ENCODE measurements around the gene CSHL1.
"Not testable (repeated sequence)": the region's sequence is repeated elsewhere in the genome, so short reads cannot be mapped to it uniquely, and the experiment has no call there.

The CSHL1 gene

DNA sequence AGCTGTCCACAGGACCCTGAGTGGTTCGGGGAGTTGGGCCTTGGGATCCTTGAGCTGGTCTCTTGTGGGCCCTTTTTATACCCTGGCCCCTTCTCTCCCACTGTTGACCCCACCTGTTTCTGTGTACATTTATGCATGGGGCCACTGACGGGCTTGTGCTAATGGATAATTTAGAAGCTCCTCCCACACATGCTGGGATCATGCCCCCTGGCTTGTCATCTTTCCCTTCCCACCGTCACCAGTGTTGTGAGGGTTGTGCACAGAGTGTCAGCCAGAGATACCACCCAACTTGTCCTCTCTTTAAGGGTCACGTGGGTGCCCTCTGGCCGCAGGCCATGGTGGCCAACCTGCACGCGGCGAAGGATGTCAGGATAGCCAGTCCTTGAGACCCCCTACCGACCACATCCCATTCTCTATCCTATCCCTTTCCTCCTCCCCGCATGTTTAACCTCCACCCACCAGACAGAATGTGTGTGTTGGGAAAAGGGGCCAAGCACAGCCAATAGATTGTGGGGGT lies 7.8 kb upstream of the CSHL1 start, which contains the start of gene GH1:
GH1 (minus strand) TSS at position 51 of the 517 bp plus-strand sequence. CDS start 63 bp downstream, outside the sequence.
- not testable (repeated sequence) for DNase-seq (ENCODE audit: low read depth, low spot score)

DNA sequence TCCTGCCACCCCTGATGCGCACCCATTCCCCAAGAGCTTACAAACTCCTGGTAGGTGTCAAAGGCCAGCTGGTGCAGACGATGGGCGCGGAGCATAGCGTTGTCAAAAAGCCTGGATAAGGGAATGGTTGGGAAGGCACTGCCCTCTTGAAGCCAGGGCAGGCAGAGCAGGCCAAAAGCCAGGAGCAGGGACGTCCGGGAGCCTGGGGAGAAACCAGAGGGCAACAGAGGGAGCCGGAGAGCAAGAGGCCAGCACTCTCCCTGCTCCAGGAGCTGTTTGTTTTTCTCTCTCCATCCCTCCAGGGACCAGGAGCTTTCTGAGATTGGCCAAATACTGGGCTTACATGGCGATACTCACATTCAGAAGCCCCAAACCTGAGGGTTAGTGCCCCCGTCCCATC lies 7.2 kb upstream of the CSHL1 start:
- DNase-seq (ENCODE audit: low read depth, low spot score): no peak

DNA sequence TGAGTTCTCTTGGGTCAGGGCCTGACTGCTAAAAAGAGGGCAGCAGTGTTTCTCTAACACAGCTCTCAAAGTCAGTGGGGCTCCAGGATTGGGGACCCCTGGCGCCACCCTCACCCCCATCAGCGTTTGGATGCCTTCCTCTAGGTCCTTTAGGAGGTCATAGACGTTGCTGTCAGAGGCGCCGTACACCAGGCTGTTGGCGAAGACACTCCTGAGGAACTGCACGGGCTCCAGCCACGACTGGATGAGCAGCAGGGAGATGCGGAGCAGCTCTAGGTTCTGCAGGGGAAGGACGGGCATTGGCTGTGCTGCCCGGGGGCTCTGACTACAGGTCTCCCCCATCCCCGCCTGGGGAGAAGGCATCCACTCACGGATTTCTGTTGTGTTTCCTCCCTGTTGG lies 6.6 kb upstream of the CSHL1 start:
- DNase-seq (ENCODE audit: low read depth, low spot score): no peak

DNA sequence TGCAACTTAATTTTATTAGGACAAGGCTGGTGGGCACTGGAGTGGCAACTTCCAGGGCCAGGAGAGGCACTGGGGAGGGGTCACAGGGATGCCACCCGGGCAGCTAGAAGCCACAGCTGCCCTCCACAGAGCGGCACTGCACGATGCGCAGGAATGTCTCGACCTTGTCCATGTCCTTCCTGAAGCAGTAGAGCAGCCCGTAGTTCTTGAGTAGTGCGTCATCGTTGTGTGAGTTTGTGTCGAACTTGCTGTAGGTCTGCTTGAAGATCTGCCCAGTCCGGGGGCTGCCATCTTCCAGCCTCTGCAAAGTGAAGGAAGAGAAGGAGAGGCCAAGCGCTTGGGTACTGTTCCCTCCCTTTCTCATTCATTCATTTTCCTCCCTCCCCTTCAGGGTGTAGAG lies 6.1 kb upstream of the CSHL1 start:
- DNase-seq (ENCODE audit: low read depth, low spot score): not testable (repeated sequence)

DNA sequence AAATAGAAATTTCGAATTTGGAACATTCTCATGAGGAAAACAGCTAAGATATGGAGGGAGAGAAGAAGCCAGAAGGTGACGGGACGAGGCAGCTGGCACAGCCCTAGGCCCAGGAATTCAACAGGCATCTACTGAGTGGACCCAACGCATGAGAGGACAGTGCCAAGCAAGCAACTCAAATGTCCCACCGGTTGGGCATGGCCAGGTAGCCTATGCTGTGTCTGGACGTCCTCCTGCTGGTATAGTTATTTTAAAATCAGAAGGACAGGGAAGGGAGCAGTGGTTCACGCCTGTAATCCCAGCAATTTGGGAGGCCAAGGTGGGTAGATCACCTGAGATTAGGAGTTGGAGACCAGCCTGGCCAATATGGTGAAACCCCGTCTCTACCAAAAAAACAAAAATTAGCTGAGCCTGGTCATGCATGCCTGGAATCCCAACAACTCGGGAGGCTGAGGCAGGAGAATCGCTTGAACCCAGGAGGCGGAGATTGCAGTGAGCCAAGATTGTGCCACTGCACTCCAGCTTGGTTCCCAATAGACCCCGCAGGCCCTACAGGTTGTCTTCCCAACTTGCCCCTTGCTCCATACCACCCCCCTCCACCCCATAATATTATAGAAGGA lies 5.6 kb upstream of the CSHL1 start:
- DNase-seq (ENCODE audit: low read depth, low spot score): no peak

DNA sequence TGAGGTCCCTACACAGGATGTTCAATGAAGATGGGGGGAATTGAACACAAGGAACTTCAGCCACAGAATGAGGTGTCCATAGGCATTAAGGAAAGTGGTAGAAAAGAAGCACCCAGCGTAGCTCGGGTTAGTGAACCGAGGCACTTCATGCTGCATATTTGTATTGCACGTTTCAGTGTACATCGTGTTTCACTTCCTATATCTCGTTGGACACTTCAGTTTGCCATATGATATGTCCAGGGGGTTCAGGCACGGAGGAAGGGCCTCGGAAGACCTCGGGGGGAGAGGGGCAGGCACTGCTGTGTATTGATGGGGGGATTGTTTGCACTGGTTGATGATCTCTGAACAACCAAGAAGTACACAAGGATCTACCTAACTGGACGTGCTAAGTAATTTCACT lies 4.7 kb upstream of the CSHL1 start:
- not testable (repeated sequence) for DNase-seq (ENCODE audit: low read depth, low spot score)

DNA sequence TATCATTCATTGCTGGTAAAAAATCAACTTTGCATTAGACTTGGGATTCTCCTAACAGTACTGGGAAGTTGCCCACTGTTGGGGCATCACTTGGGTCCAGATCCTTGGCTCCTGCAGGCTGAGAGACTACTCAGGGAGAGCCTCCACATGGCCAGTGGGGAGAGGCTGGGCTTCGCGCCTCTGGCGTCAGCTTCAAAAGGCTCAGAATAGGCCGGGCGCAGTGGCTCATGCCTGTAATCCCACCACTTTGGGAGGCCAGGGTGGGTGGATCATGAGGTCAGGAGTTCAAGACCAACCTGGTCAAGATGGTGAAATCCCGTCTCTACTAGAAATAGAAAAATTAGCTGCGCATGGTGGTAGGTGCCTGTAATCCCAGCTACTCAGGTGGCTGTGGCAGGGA lies 3.4 kb upstream of the CSHL1 start:
- no peak for DNase-seq (ENCODE audit: low read depth, low spot score)

DNA sequence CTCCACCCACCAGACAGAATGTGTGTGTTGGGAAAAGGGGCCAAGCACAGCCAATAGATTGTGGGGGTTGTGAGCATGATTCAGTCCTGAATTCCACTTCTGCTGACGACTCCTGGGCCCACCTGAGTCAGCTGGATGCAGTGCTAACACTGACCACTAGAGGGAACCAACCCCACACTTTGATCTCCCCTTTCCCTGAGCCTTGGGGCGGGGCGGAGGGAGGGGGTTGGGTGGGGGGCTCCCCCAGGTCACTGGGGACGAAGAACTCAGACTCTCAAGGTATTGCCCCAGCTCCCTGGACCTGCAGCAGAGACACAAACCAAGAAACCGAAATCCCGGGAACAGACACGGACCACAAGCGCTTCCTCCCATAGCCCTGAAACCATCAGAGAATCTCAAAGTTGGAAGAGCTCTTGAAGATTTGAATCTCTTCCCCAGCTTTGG lies 621 bp upstream of the CSHL1 start:
- DNase-seq (ENCODE audit: low read depth, low spot score): peak; percentile 40

DNA sequence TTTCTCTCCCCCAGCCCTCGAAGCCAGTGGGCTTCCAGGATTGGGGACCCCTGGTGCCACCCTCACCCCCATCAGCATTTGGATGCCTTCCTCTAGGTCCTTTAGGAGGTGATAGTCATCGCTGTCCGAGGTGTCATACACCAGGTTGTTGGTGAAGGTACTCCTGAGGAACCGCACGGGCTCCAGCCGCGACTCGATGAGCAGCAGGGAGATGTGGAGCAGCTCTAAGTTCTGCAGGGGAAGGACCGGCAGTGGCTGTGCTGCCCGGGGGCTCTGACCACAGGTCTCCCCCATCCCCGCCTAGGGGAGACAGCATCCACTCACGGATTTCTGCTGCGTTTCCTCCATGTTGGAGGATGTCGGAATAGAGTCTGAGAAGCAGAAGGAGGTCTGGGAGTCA lies 962 bp downstream of the CSHL1 start:
- no peak for DNase-seq (ENCODE audit: low read depth, low spot score)

DNA sequence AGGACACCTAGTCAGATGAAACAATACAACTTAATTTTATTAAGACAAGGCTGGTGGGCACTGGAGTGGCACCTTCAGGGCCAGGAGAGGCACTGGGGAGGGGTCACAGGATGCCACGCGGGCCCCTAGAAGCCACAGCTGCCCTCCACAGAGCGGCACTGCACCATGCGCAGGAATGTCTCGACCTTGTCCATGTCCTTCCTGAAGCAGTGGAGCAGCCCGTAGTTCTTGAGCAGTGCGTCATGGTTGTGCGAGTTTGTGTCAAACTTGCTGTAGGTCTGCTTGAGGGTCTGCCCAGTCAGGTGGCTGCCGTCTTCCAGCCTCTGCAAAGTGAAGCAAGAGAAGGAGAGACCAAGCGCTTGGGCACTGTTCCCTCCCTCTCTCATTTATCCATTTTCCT lies 1.5 kb downstream of the CSHL1 start:
- DNase-seq (ENCODE audit: low read depth, low spot score): not testable (repeated sequence)

DNA sequence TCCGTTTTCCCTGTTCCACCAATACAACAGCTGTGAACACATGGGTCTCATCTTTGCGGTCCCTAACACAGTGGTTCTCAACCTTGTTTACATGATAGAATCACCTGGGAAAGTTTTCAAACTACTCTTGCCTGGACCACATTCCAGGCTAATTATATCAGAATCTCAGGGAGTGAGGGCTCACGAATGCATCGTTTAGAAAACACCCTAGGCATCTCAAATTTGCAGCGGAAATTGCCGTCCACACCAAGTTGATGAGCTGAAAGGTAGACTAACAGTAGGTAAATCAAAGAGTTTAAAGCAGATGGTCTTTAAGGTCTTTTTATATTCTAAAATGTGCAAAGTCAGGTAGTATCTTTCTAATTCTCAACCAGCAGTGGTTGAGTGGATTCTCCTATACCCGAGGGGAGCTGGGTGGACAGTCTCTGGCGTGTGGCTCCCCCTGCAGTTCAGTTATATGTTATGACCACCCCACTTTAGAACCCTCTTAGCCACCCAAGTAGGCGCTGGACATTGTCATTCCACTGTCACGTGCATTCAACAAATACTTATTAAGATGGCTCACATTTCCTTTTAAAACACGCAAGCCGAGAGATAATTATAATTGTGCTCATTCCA lies 3.8 kb downstream of the CSHL1 start:
- DNase-seq (ENCODE audit: low read depth, low spot score): not testable (repeated sequence)

DNA sequence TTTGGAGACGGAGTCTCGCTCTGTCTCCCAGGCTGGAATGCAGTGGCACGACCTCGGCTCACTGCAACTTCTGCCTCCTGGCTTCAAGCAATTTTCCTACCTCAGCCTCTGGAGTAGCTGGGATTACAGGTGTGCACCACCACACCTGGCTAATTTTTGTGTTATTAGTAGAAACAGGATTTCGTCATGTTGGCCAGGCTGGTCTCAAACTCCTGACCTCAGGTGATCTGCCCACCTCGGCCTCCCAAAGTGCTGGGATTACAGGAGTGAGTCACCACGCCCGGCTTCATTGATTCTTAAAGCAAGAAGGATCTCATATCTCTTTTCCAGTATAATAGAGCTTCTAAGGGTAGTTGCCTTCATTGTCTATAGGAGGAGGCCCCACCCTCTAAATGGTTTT lies 6.3 kb downstream of the CSHL1 start:
- not testable (repeated sequence) for DNase-seq (ENCODE audit: low read depth, low spot score)

DNA sequence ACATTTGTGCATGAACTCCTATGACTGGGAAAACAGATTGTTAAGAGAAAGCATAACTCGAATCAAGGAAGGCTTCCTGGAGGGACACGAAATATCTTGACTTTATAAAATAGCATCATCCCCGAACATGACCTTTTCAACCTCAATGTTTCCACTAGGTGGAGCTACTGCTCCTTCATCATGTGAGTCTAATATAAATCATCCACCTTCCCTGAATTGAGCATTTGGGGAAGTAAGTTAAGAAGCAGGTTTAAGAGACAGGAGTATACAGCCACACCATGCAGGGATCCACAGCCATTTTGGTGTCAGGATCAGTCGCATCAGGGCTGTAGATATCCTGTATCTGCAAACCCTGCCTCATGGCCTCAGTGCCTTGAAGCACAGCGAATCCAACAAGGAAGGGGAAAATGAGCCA lies 7.3 kb downstream of the CSHL1 start:
- DNase-seq (ENCODE audit: low read depth, low spot score): not testable (repeated sequence)

DNA sequence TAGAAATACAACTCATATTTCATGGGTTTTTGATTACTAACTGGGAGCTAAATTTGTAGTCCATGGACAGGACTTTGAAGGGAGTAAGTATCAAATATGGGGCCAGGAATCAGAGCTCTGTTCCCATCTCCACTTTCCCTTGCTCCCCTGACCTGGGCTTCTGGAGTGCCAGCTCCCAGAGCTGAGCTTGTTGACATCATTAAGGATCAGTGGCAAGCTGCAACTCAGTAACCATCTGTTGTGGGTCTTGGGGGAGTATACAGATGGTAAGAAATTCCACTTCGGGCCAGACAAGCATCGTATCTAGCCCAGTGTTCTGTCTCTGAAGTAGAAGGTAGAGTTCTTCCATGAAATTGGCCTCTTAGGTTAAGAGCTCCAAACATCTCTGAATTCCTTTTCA lies 9.1 kb downstream of the CSHL1 start:
- not testable (repeated sequence) for DNase-seq (ENCODE audit: low read depth, low spot score)

DNA sequence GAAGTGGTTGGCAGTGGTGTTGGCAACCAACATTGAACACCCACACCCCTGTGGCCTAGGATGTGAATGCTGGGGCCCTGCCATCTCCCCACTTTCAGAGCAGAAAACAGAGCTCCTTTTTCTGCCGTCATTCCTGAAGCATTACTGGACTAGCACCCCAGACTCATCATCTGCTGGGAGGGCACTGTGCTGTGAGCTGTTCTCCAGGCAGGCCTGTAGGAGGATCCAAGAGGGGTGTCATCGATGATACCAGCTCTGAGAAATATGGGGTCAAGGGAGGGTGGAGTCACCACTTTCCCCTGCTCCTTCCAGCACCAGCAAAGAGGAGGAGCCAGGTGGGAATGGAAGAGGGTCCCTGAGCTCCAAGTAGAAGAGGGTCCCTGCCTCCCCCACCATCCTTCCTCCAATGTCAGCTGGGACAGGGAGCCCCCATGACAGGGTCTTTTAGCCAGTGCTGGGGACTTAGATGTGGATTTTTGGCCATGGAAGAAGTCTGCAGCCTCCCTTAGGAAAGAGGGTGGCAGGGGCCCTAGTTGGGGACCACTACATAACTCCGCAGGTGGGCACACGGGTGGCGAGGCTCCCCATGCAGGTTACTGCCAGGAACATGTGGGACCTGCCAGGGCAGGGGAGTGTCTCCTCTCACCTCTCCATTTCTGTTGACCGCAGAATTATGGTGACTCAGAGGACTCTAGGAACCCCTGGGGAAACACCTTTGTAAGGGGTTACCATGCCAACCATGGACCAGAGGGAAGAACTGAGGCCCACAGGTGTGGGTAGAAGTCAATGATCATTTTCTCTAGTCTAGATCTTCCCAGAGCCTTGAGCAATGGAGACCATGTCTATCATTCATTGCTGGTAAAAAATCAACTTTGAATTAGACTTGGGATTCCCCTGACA lies 11.9 kb downstream of the CSHL1 start:
- not testable (repeated sequence) for DNase-seq (ENCODE audit: low read depth, low spot score)

DNA sequence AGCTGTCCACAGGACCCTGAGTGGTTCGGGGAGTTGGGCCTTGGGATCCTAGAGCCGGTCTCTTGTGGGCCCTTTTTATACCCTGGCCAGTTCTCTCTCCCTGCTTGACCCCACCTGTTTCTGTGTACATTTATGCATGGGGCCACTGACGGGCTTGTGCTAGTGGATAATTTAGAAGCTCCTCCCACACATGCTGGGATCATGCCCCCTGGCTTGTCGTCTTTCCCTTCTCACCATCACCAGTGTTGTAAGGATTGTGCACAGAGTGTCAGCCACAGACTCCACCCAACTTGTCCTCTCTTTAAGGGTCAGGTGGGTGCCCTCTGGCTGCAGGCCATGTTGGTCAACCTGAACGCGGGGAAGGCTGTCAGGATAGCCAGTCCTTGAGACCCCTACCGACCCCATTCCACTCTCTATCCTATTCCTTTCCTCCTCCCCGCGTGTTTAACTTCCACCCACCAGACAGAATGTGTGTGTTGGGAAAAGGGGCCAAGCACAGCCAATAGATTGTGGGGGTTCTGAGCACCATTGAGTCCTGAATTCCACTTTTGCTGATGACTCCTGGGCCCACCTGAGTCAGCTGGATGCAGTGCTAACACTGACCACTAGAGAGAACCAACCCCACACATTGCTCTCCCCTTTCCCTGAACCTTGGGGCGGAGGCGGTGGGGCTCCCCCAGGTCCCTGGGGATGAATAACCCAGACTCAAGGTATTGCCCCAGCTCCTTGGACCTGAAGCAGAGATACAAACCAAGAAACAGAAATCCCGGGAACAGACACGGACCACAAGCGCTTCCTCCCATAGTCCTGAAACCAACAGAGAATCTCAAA lies 14.3 kb downstream of the CSHL1 start, which contains the start of gene CSH1:
CSH1 (minus strand) TSS at position 51 of the 831 bp plus-strand sequence. CDS start 63 bp downstream, outside the sequence.
- DNase-seq (ENCODE audit: low read depth, low spot score): not testable (repeated sequence)

DNA sequence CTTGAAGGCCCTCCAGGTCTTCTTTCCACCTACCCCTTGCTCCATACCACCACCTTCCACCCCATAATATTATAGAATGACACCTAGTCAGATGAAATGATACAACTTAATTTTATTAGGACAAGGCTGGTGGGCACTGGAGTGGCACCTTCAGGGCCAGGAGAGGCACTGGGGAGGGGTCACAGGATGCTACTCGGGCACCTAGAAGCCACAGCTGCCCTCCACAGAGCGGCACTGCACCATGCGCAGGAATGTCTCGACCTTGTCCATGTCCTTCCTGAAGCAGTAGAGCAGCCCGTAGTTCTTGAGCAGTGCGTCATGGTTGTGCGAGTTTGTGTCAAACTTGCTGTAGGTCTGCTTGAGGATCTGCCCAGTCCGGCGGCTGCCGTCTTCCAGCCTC lies 16.2 kb downstream of the CSHL1 start:
- DNase-seq (ENCODE audit: low read depth, low spot score): not testable (repeated sequence)

DNA sequence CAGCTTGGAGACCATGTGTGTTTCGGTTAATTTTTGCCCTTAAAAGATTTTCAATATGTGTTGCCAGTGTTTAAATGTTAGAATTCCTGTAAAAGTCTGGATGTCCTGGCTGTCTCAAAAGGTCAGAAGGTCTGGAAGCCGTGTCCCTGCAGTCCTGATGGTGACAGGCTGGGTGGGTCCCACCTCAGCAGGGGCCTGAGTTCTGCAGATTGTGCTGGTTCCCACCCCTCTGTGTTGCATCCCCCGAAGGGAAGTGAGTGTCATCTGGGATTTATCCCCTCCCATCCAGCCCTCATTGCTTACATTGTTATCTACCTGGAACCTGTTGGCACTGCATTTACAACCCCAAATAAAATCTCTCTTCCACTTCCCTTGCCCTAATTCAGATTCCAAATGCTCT lies 17.0 kb downstream of the CSHL1 start:
- not testable (repeated sequence) for DNase-seq (ENCODE audit: low read depth, low spot score)

DNA sequence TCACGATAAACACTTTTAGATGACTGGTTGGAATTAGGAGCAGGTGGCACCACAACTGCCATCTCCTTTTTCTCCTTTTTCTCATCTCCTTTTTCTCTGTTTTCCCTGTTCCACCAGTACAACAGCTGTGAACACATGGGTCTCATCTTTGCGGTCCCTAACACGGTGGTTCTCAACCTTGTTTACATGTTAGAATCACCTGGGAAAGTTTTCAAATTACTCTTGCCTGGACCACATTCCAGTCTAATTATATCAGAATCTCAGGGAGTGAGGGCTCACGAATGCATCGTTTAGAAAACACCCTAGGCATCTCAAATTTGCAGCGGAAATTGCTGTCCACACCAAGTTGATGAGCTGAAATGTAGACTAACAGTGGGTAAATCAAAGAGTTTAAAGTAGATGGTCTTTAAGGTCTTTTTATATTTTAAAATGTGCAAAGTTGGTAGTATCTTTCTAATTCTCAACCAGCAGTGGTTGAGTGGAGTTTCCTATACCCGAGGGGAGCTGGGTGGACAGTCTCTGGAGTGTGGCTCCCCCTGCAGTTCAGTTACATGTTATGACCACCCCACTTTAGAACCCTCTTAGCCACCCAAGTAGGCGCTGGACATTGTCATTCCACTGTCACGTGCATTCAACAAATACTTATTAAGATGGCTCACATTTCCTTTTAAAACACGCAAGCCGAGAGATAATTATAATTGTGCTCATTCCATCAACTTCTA lies 18.6 kb downstream of the CSHL1 start:
- not testable (repeated sequence) for DNase-seq (ENCODE audit: low read depth, low spot score)
